HG02938 (cell line): ENCODE results near the gene DOK5.

Experiments
- ATAC-seq: cut with Tn5 transposase; IDR thresholded peaks from one replicate; pipeline ENCODE4 v1.9.1; 2021; ENCODE audit warnings: mild to moderate bottlenecking, moderate library complexity; ENCODE audit not compliant: unreplicated experiment

Gene DOK5

GRCh38 chr20:54642864-54643667, 167.7 kb downstream of the DOK5 start:
- ATAC-seq = no peak

GRCh38 chr20:54643761-54644160, 168.4 kb downstream of the DOK5 start:
- no peak for ATAC-seq

GRCh38 chr20:54645445-54646155, 170.2 kb downstream of the DOK5 start:
- ATAC-seq = no peak

- no peak for ATAC-seq
These were observed 170.7 kb downstream of the DOK5 start for GRCh38 chr20:54646156-54646517.

- no peak for ATAC-seq
These were observed 173.2 kb downstream of the DOK5 start for GRCh38 chr20:54648421-54649142.

- peak; percentile 75 for ATAC-seq
These were observed 174.1 kb downstream of the DOK5 start for GRCh38 chr20:54649511-54649962.

- no peak for ATAC-seq
These were observed 174.8 kb downstream of the DOK5 start for GRCh38 chr20:54650052-54650719.

GRCh38 chr20:54651252-54651651, 175.9 kb downstream of the DOK5 start:
- no peak for ATAC-seq

- no peak for ATAC-seq
These were observed 179.1 kb downstream of the DOK5 start for GRCh38 chr20:54654450-54654849.

- no peak for ATAC-seq
These were observed 182.0 kb downstream of the DOK5 start for GRCh38 chr20:54657268-54657826.

- ATAC-seq = no peak
These were observed 183.1 kb downstream of the DOK5 start for GRCh38 chr20:54658525-54658924.

- no peak for ATAC-seq
These were observed 185.9 kb downstream of the DOK5 start for GRCh38 chr20:54661265-54661664.

GRCh38 chr20:54661880-54662465, 186.6 kb downstream of the DOK5 start:
- ATAC-seq = no peak

GRCh38 chr20:54665812-54666211, 190.4 kb downstream of the DOK5 start:
- peak; percentile 44 for ATAC-seq

GRCh38 chr20:54668271-54669039, 193.1 kb downstream of the DOK5 start:
- peak; percentile 58 for ATAC-seq

GRCh38 chr20:54669040-54669363, 193.6 kb downstream of the DOK5 start:
- no peak for ATAC-seq

- no peak for ATAC-seq
These were observed 202.9 kb downstream of the DOK5 start for GRCh38 chr20:54678253-54678652.

GRCh38 chr20:54680439-54680838, 205.0 kb downstream of the DOK5 start:
- no peak for ATAC-seq

- no peak for ATAC-seq
These were observed 205.7 kb downstream of the DOK5 start for GRCh38 chr20:54680872-54681619.
